ENCODE measurements around the gene DOK1. TPM values are rescaled to one million over a fixed set of nuclear protein-coding genes. Genes with fewer than 3 reads are reported as not detected.

The DOK1 gene
- total RNA-seq, 1 experiment from 2014 or later: 2.1 TPM

- Mint-ChIP-seq H3K27me3 (ENCODE audit: unreplicated experiment) (no peaks in the 10 kb centered on the region), H3K36me3 (ENCODE audit: insufficient read depth, unreplicated experiment) (peaks cover 11% of the 10 kb centered on the region), H3K4me1 (ENCODE audit: low read depth, unreplicated experiment) (peaks cover 27% of the 10 kb centered on the region), H3K9me3 (ENCODE audit: low read depth, unreplicated experiment) (no peaks in the 10 kb centered on the region), H3K27ac (ENCODE audit: unreplicated experiment) (no peak overlapping the region), H3K4me3 (ENCODE audit: low read depth, unreplicated experiment) (peak overlapping the region; percentile 70)
- CTCF ChIA-PET: interaction anchor here (0.5 kb wide), 1 partner anchor 702 kb away, joined by 4 read pairs; no protein-coding TSS in a partner anchor
- no peak for DNase-seq
- intact Hi-C loops (cut with micrococcal nuclease; ENCODE audit: unreplicated experiment): no loop called here
- TF ChIP-seq, protein P1, sequence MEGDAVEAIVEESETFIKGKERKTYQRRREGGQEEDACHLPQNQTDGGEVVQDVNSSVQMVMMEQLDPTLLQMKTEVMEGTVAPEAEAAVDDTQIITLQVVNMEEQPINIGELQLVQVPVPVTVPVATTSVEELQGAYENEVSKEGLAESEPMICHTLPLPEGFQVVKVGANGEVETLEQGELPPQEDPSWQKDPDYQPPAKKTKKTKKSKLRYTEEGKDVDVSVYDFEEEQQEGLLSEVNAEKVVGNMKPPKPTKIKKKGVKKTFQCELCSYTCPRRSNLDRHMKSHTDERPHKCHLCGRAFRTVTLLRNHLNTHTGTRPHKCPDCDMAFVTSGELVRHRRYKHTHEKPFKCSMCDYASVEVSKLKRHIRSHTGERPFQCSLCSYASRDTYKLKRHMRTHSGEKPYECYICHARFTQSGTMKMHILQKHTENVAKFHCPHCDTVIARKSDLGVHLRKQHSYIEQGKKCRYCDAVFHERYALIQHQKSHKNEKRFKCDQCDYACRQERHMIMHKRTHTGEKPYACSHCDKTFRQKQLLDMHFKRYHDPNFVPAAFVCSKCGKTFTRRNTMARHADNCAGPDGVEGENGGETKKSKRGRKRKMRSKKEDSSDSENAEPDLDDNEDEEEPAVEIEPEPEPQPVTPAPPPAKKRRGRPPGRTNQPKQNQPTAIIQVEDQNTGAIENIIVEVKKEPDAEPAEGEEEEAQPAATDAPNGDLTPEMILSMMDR (IDR thresholded peaks at IDR 0.05; ENCODE audit: unreplicated experiment): no peak
- no TSS peak for BruUV-seq (replicated peaks)
Measured at GRCh38 chr2:74548285-74548899, 6.1 kb upstream of the DOK1 start.

DNA sequence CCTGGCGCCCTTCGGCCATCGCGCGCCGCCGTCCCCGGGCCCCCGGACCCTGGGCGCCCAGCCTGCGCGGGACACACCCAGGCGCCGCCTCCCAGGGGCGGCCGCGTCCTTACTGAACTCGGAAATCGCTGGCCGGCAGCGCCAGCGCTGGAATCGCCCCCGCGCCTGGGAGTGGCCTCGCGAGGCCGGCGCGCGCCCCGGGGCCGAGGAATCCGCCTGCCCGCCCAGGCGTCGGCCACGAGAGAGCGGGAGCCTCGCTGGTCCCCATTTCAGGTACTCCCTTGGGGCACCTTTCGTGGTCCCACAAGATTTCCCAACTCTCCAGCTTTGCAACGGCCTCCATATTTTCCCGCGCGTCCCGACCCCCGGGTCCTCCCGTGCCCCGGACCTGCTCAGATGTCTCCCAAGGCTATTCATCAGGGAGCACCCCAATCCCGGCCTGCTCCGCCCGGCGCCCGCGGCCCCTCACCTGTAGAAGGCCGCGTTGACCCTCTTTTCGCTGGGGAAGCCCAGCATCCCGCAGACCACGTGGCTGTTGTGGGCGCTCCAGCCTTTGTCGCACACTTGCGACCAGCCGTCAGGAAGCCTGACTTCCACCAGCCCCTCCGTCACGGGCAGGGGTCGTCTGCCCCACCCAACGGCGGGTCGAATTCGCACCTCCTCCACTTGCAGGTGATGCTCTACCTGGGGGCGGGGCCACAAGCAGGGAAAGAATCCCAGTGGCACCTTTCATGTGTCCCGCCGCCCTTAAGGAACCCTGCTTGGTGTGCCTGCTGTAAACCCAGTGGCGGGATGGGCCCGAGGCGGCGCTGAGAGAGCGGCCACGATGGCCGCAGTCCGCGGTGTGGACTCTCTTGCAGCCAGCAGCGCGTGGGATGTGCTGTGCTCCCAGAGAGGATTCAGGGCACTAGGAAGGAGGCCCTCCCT is 5.4 kb upstream of the DOK1 start:
- intact Hi-C loops (cut with micrococcal nuclease; ENCODE audit: unreplicated experiment): no loop called here
- Mint-ChIP-seq H3K9me3 (ENCODE audit: low read depth, unreplicated experiment) (no peaks in the 10 kb centered on the region), H3K27me3 (ENCODE audit: unreplicated experiment) (no peaks in the 10 kb centered on the region), H3K4me1 (ENCODE audit: low read depth, unreplicated experiment) (peaks cover 27% of the 10 kb centered on the region), H3K27ac (ENCODE audit: unreplicated experiment) (peak overlapping the region; percentile 13), H3K4me3 (ENCODE audit: low read depth, unreplicated experiment) (peak overlapping the region; percentile 70), H3K36me3 (ENCODE audit: insufficient read depth, unreplicated experiment) (peaks cover 18% of the 10 kb centered on the region)
- peak; percentile 76 for DNase-seq
- TSS peak; percentile 75 for BruUV-seq (replicated peaks)
- CTCF ChIA-PET: interaction anchor here (0.5 kb wide), 1 partner anchor 702 kb away, joined by 4 read pairs; no protein-coding TSS in a partner anchor
- TF ChIP-seq, protein P1 (IDR thresholded peaks at IDR 0.05; ENCODE audit: unreplicated experiment): no peak

DNA sequence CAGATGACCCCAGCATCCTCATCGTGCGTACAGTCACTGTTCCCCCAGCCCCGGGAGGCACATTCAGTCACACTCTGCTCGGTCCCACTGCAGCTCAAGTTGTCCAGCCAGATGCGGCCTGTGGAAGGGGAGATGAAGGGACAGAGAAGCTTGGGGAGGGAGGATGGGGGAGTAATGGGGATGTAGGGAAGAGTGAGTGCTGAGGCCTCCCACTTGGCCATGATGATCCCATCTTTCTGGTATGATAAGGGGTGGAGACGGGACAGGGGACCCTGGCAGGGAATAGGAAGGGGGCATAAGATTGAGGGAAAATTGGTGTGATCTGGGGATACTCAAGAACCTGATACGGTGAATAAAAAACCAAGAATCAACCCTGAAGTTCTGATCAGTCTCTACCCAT is 4.3 kb upstream of the DOK1 start:
- no peak for DNase-seq
- TF ChIP-seq, protein P1 (IDR thresholded peaks at IDR 0.05; ENCODE audit: unreplicated experiment): no peak
- no TSS peak for BruUV-seq (replicated peaks)
- CTCF ChIA-PET: no interaction called here
- Mint-ChIP-seq H3K27ac (ENCODE audit: unreplicated experiment) (no peak overlapping the region), H3K27me3 (ENCODE audit: unreplicated experiment) (no peaks in the 10 kb centered on the region), H3K9me3 (ENCODE audit: low read depth, unreplicated experiment) (no peaks in the 10 kb centered on the region), H3K4me3 (ENCODE audit: low read depth, unreplicated experiment) (peak overlapping the region; percentile 70), H3K36me3 (ENCODE audit: insufficient read depth, unreplicated experiment) (peaks cover 26% of the 10 kb centered on the region), H3K4me1 (ENCODE audit: low read depth, unreplicated experiment) (peaks cover 27% of the 10 kb centered on the region)
- intact Hi-C loops (cut with micrococcal nuclease; ENCODE audit: unreplicated experiment): no loop called here

GRCh38 chr2:74551530-74551929 is 3.0 kb upstream of the DOK1 start:
- BruUV-seq (replicated peaks): no TSS peak
- Mint-ChIP-seq H3K36me3 (ENCODE audit: insufficient read depth, unreplicated experiment) (peaks cover 34% of the 10 kb centered on the region), H3K4me3 (ENCODE audit: low read depth, unreplicated experiment) (no peak overlapping the region), H3K9me3 (ENCODE audit: low read depth, unreplicated experiment) (no peaks in the 10 kb centered on the region), H3K27ac (ENCODE audit: unreplicated experiment) (no peak overlapping the region), H3K4me1 (ENCODE audit: low read depth, unreplicated experiment) (peaks cover 27% of the 10 kb centered on the region), H3K27me3 (ENCODE audit: unreplicated experiment) (no peaks in the 10 kb centered on the region)
- DNase-seq: no peak
- TF ChIP-seq, protein P1 (IDR thresholded peaks at IDR 0.05; ENCODE audit: unreplicated experiment): no peak
- CTCF ChIA-PET: no interaction called here
- intact Hi-C loops (cut with micrococcal nuclease; ENCODE audit: unreplicated experiment): no loop called here

Measured in Calu3 (cell line).